Fibroblast of pulmonary artery (primary cell): ENCODE data around the gene BCS1L.
"Not testable (repeated sequence)": the region's sequence is repeated elsewhere in the genome, so short reads cannot be mapped to it uniquely, and the experiment has no call there.

Experiments
- DNase-seq: peaks from one replicate; pipeline ENCODE4 v3.0.0-alpha.2; 2010; ENCODE audit warnings: low read depth
- H3K4me3 ChIP-seq: replicated peaks from 2 replicates; pipeline ENCODE4 v1.5.1; 2011; ENCODE audit warnings: low read depth, mild to moderate bottlenecking, control low read depth, low read length, moderate library complexity
- TF ChIP-seq, protein P1 (sequence below): IDR thresholded peaks from 2 replicates; pipeline ENCODE4 v1.5.1; 2011; ENCODE audit warnings: mild to moderate bottlenecking, control low read depth, low read length, inconsistent platforms; ENCODE audit errors: missing control alignments

BCS1L gene

DNA sequence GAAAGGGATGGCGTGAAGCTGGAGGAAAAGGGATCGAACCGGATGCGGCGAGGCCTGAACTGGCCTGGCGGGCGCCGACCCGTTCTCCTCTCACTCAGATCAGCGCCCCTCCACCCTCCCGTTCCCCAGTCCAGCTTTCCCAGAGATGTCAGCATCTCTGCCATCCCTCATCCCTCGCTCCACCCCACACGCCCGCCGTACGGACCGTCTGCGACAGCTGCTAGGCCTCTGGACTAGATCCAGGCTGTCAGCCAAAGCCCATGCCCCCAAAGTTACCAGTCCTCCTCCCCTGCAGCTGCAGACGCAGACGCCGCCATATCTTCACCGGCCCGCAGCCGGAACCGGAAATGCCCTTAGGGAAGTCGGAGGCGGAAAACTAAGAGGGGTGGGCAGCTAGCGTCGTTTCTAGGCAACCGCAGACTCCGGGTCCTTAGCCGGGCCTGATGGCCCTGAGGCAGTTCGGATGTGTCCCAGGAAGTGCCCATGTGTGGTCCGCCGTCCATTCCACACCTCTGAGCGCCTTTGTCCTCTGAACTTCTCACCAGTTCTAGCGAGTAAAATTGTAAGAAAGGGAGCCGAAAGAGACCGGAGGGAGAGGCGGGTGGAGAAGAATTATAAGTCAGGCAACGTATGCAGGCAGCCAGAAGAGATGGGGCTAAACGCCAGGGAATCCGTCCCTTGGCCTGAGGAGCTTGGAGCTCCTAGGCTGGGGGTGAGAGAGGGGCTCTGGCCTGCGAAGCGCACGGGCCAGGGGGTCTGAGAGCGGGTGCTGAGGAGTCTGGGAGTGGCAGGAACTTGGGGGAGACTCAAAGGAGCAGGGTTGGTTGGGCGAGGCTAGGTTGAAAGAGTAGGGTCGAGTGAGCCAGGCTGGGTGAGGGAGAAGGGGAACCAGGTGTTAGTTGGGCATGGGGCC is 12.4 kb downstream of the BCS1L start, which contains the start of the genes RNF25 and STK36:
RNF25 (minus strand) TSS at position 349 of the 913 bp plus-strand sequence; CDS start at position 317, 32 bp downstream.
STK36 (plus strand) TSS at position 433 of the 913 bp plus-strand sequence. CDS start 744 bp downstream, outside the sequence.
- DNase-seq, result peak; percentile 92
- H3K4me3 ChIP-seq, result peak within 1 kb of the TSS; percentile 86
- TF ChIP-seq, protein P1, sequence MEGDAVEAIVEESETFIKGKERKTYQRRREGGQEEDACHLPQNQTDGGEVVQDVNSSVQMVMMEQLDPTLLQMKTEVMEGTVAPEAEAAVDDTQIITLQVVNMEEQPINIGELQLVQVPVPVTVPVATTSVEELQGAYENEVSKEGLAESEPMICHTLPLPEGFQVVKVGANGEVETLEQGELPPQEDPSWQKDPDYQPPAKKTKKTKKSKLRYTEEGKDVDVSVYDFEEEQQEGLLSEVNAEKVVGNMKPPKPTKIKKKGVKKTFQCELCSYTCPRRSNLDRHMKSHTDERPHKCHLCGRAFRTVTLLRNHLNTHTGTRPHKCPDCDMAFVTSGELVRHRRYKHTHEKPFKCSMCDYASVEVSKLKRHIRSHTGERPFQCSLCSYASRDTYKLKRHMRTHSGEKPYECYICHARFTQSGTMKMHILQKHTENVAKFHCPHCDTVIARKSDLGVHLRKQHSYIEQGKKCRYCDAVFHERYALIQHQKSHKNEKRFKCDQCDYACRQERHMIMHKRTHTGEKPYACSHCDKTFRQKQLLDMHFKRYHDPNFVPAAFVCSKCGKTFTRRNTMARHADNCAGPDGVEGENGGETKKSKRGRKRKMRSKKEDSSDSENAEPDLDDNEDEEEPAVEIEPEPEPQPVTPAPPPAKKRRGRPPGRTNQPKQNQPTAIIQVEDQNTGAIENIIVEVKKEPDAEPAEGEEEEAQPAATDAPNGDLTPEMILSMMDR, result no peak

DNA sequence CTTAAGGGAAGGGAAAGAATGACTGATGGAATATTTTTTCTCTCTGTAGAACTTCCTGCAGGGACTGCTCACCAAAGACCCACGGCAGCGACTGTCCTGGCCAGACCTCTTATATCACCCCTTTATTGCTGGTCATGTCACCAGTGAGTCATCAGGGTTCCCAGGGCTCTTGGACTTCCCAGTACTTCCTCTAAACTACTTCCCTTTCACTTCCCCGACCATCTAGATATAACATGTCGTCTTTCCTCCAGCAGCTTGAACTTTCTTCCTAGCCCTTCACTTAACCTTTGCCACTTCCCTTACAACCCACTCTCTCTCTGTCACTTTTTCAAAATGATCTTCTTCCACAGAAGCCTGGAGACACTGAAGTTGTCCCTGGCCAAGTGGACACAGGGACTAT is 19.6 kb downstream of the BCS1L start:
- H3K4me3 ChIP-seq, result no peak overlapping the region
- no peak for DNase-seq
- TF ChIP-seq, protein P1, result no peak

DNA sequence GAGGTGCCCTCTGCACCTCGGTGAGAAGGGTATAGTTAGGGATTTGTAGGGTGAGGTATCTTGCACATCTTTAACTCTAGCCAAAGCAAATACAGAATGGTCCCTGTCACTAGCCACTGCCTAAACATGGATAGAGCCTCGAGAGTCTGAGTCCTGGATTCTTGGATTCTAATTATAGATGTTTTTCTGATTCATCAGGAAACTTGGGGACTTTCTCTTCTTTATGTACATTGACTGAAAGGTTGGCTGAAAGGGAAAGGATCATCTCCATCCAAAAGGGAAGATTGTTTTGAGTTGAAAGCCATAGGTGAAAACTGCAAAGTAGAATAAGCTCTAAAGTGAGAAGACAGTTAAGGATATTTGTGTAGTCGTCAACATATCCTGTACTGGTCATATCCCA is 20.6 kb downstream of the BCS1L start:
- no peak overlapping the region for H3K4me3 ChIP-seq
- TF ChIP-seq, protein P1, result no peak
- DNase-seq, result no peak

DNA sequence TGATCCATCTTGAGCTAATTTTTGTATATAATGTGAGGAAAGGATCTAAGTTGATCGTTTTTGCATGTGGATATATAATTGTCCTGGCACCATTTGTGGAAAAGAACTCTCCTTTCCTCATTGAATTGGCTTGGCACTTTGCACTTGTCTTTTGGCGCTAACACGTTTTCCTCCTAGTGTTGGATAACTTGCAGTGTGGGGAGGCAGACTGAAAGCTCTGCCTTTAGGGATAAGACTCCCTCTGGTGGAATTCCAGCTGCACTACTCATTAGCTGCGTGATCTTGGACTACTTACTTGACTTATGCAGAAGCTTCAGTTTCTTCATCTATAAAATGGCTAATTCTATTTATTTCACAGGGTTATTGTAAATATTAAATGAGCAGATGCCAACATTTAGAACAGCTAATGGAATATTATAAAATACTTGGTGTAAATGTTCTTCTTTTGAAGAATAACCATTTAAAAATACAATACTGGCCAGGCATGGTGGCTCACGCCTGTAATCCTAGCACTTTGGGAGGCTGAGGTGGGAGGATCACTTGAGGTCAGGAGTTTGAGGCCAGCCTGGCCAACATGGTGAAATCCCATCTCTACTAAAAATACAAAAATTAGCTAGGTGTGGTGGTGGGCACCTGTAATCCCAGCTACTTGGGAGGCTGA is 28.0 kb downstream of the BCS1L start:
- DNase-seq, result peak; percentile 88
- not testable (repeated sequence) for H3K4me3 ChIP-seq
- TF ChIP-seq, protein P1, result peak; percentile 96

DNA sequence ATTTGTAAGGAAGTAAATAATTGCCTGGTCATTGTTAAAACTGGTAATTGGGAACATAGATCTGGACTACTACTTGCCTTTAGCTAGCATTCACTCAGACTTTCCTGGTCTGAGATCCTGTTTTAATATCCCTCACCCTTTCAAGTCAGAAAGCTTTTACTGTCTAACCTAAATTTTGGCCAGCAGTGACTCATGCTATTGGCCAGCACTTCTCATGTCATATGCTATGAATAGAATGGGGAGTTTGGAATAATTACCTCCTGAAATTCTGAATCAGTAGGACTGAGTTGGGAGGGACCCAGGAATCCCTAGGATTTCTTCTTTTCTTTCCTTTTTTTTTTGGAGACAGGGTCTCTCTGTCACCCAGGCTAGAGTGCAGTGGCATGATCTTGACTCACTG is 31.8 kb downstream of the BCS1L start:
- peak; percentile 28 for DNase-seq
- TF ChIP-seq, protein P1, result no peak

DNA sequence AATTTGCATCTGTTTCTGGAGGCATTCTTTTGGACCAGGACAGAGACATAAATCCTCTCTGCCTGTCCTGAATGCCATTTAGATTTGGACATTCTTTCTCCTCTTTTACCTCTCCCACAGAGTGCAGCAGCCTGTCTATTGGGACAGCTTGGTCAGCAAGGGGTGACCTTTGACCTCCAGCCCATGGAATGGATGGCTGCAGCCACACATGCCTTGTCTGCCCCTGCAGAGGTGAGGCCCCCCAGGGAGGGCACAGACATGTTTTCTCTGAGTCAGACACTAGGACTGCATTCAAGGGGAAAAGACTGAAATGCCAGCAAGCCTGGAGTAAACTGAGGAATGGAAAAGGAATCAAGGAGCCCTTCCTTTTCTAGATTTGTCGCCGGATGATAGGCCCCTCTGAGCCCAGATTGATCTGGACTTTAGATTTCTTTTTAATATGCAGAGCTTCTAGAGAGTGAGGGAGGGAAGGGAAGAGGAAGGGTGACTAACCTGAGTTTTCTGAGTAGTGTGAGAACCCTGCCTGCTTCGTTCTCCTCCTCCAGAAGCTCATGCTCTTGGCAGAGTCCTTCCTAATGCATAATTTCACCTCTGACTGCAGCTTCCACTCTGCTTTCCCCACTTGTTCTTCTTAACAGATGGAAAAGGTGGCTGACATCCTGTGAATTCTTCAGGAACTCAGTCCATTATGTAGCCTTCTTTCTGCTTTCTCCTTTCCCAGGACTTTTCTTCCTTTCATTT is 35.1 kb downstream of the BCS1L start:
- H3K4me3 ChIP-seq, result no peak overlapping the region
- peak; percentile 34 for DNase-seq
- TF ChIP-seq, protein P1, result no peak

More for the DNA sequence above, 31.8 kb downstream of the BCS1L start:
- no peak overlapping the region for H3K4me3 ChIP-seq
